ENCODE data around the gene P2RX4. TPM values are rescaled to one million over a fixed set of nuclear protein-coding genes. Genes with fewer than 3 reads are reported as not detected.
A peak's percentile ranks its signal among the peaks of the same experiment; 100 is the strongest.
"Not testable (repeated sequence)": the region's sequence is repeated elsewhere in the genome, so short reads cannot be mapped to it uniquely, and the experiment has no call there.

Gene P2RX4
- total and polyA plus RNA-seq, 2 of the 4 experiments (the other 2 are of a cell fraction), result 9.5 to 12.6 TPM

DNA sequence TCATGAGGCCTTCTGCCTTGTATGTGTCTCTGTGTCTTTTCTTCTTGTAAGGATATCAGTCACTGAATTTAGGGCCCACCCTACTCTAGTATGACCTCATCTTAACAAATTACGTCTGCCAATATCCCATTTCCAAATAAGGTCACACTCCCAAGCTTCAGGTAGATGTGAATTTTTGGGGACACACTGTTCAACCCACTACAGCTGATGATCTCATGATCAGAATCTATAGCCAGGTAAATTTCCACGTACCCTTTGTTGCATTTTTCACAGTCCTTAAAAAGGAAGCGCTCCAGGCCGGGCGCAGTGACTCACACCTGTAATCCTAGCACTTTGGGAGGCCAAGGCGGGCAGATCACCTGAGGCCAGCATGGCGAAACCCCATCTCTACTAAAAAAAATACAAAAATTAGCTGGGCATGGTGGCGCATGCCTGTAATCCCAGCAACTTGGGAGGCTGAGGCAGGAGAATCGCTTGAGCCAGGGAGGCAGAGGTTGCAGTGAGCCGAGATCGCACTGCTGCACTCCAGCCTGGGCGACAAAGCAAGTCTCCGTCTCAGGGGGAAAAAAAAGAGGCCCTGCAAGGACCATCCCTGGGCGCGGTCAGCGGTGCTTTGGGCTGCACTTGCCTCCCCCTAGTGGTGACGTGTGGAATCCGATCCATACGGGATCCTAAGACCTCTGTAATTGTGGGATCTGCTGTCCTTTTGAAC lies 20.1 kb downstream of the P2RX4 start:
- H3K9me1 ChIP-seq (ENCODE audit: insufficient read depth, low read length); H3K56ac ChIP-seq (ENCODE audit: extremely low read depth, insufficient read depth, low read length); H2BK120ac ChIP-seq (ENCODE audit: low read depth, low read length); H4K91ac ChIP-seq (ENCODE audit: insufficient read depth, low read depth, low read length); POLR2A ChIA-PET (ENCODE audit: unreplicated experiment); dilution Hi-C loops (cut with HindIII; ENCODE audit: low sequenced_read_pairs, unreplicated experiment); in situ Hi-C loops (cut with MboI; ENCODE audit: low sequenced_read_pairs); H3K4me1 ChIP-seq (ENCODE audit: control insufficient read depth, insufficient read depth, low read length); H3K79me1 ChIP-seq (ENCODE audit: low read depth in 1 of 2, low read length in 2 of 2); H3K36me3 ChIP-seq (ENCODE audit: control insufficient read depth, insufficient read depth, low read length); H3K27me3 ChIP-seq (ENCODE audit: control insufficient read depth, insufficient read depth, low read length); H2BK5ac ChIP-seq (ENCODE audit: low read depth, low read length, poor library complexity, severe bottlenecking); H4K20me1 ChIP-seq (ENCODE audit: insufficient read depth, low read length); H3K4me2 ChIP-seq (ENCODE audit: low read depth, low read length); H3K9ac ChIP-seq (ENCODE audit: low read depth, low read length); H3K18ac ChIP-seq (ENCODE audit: low read depth, low read length); H3K27ac ChIP-seq (ENCODE audit: insufficient read depth, low read length); H3K4me3 ChIP-seq (ENCODE audit: insufficient read depth, low read depth, low read length); H3K9me3 ChIP-seq (ENCODE audit: control insufficient read depth, insufficient read depth, low read length); H3K23ac ChIP-seq (ENCODE audit: low read depth, low read length); BruUV-seq (replicated peaks); H4K5ac ChIP-seq (ENCODE audit: low read depth, low read length); H2BK15ac ChIP-seq (ENCODE audit: low read depth, low read length); H2AK9ac ChIP-seq (replicated peaks; ENCODE audit: low read depth, low read length, poor library complexity); H2AK5ac ChIP-seq (ENCODE audit: low read depth, low read length); H2BK20ac ChIP-seq (ENCODE audit: low read depth, low read length): not testable (repeated sequence)
- Histone ChIP-seq H4K8ac (ENCODE audit: low read depth in 2 of 2, low read length in 2 of 2) (0 out of 4 replicates have a peak overlapping the region, but pooled peaks of 1 of the 2 experiments have one; percentile 24), H3K14ac (replicated peaks; ENCODE audit: low read depth, low read length) (0 out of 2 replicates have a peak overlapping the region, but pooled peaks have one; percentile 28), H3K4ac (ENCODE audit: low read depth, low read length) (peak overlapping the region; percentile 40; the same call in 1 of the 2 replicates), H2AFZ (replicated peaks; ENCODE audit: low read length, poor library complexity) (peak overlapping the region; percentile 26)
- TF ChIP-seq SMC3 (IDR thresholded peaks at IDR 0.05; ENCODE audit: low read depth, low read length), result peak; percentile 78
- peak; percentile 84 for TF ChIP-seq RAD21 (IDR thresholded peaks at IDR 0.05; ENCODE audit: low read length)
- TF ChIP-seq, protein P1, sequence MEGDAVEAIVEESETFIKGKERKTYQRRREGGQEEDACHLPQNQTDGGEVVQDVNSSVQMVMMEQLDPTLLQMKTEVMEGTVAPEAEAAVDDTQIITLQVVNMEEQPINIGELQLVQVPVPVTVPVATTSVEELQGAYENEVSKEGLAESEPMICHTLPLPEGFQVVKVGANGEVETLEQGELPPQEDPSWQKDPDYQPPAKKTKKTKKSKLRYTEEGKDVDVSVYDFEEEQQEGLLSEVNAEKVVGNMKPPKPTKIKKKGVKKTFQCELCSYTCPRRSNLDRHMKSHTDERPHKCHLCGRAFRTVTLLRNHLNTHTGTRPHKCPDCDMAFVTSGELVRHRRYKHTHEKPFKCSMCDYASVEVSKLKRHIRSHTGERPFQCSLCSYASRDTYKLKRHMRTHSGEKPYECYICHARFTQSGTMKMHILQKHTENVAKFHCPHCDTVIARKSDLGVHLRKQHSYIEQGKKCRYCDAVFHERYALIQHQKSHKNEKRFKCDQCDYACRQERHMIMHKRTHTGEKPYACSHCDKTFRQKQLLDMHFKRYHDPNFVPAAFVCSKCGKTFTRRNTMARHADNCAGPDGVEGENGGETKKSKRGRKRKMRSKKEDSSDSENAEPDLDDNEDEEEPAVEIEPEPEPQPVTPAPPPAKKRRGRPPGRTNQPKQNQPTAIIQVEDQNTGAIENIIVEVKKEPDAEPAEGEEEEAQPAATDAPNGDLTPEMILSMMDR (conservative IDR thresholded peaks at IDR 0.05; ENCODE audit: low read depth, low read length), result peak; percentile 89
- WGBS, 2 experiments (ENCODE audit: extremely low coverage in 2 of 2, insufficient read length in 1 of 2), result 50% methylated on average over 2 of the region's 19 CpGs; no CpG with 5 or more reads in 1 of the 2 experiments
- CTCF ChIA-PET, result interaction anchor here (0.7 to 2.1 kb wide), 4 partner anchors 9 to 725 kb away, joined by 3 to 6 read pairs (median 3); no protein-coding TSS in a partner anchor
- ATAC-seq (ENCODE audit: low read depth) (peak; percentile 94), DNase-seq (peak; percentile 72)
- intact Hi-C loops (cut with micrococcal nuclease), result loop anchor here (1.0 to 2.0 kb wide), 3 partner anchors 120 to 225 kb away; no protein-coding TSS in a partner anchor
